NCI-H510A (cell line): ENCODE data around the gene YWHAQ.
A peak's percentile ranks its signal among the peaks of the same experiment; 100 is the strongest.
"Not testable (repeated sequence)": the region's sequence is repeated elsewhere in the genome, so short reads cannot be mapped to it uniquely, and the experiment has no call there.

ENCODE experiments used
- DNase-seq: peaks from one replicate; lab custom pipeline; 2025; lab: John Stamatoyannopoulos, UW

The YWHAQ gene

DNA sequence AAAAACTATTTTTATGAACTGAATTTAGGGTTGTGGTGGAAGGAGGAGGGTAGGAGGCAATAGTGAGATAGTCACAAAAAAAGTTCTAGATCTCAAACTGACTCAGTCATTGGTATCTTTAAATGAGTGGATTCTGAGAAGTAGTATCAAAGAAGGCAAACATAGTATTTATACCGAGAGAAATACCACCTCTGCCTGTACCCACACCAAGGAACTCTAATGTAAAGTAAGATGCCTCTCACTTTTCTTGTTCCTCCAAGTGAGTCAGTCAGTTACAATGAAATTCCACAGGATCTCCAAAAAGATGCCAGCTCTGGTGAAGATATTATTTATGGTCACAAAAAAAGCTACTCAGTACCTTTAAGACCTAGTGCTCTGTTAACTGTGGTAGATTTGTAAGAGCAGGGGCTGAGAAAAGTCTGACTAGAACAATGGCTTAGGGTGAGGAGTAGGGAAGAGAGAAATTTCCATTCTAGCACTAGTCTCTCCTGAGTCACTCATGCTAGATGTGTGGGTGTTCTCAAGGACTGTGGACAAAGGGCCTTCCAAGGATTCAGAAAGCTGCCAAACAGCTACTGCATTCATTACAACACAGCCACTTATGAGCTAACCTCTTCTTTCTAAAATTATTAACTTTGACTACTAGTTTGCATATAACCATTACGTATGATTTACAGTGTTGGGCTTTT lies 36.3 kb downstream of the YWHAQ start:
- no peak for DNase-seq

DNA sequence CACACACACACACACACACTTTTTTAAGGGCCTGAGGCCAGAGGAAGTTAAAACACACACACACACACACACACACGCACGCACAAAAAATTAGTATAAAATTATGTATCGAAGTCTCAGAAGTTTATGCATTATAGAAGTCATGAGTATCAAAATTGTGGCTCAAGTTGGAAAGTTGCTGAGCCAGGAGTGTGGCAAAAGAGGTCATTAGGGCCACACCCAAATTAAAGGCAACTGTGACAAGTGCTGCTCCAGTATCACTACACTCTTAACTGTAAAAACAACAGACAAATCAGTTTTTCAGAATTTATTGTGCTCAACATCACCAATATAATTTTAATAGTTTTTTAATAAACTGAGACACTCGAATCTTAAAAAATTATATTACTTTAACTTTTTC lies 36.9 kb downstream of the YWHAQ start:
- no peak for DNase-seq

DNA sequence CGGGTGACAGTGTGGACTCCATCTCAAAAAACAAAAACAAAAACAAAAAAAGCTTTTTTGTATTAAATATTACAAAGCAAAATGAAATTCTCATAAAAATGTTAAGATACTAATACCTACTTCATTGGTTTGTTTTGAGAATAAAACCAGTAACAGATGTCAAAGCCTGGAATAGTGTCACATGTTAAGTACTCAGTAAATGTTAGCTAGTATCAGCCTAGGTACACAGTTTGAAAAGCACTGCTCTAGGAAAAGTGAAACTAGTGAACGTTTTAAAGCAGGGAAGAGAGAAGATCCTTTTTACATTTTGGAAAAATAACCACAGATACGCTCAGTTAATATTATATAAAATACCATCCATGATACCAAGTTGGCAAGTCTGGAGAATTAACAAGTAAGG lies 38.1 kb downstream of the YWHAQ start:
- no peak for DNase-seq

DNA sequence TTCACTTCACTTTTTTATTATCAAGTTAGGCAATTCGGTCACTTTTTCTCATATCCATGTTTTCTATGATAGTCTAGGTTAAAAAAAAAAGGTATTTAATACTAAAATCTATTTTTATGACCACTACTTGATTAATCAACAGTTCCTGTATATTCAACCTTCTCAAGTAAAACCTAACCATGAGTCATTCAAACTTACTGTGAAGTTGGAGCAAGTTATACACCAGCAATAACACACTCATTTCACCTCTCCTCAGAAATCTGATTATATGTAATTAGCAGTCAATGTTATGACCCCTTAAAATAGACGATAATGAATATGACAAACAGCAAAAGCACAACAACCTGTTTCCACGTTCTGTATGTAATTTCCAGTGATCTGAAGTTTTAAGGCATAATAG lies 40.2 kb downstream of the YWHAQ start:
- DNase-seq = no peak

DNA sequence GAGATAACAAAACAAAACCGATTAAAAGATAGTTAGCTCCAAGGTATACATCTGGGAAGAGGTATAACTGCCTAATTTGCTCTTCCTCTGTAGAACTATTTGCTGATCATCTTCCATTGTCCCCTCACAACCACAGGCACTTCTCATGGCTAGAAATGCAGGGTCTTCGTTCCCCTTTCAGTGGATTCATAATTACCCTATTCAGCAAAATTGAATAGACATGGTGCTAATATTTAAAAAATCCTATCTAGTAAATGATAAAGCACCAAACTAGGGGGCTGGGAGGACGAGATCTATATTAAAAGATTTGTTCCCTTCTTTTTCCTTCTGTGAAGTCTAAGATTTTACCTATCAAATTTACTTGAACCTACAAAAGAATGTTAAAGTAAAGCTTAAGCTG lies 44.3 kb downstream of the YWHAQ start:
- DNase-seq = no peak

DNA sequence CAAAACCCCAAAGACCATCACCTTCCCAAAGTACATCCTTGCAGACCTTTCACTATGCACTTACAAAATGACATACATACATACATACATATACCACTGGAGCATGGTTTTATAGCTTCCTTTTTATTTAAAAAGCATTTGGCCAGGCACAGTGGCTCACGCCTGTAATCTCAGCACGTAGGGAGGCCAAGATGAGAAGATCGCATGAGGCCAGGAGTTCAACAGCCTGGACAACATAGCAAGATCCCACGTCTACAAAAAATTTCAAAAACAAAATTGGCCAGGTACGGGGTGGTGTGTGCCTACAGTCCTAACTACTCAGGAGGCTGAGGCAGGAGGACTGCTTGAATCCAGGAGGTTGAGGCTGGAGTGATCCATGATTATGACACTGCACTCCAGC lies 45.3 kb downstream of the YWHAQ start:
- DNase-seq = no peak

DNA sequence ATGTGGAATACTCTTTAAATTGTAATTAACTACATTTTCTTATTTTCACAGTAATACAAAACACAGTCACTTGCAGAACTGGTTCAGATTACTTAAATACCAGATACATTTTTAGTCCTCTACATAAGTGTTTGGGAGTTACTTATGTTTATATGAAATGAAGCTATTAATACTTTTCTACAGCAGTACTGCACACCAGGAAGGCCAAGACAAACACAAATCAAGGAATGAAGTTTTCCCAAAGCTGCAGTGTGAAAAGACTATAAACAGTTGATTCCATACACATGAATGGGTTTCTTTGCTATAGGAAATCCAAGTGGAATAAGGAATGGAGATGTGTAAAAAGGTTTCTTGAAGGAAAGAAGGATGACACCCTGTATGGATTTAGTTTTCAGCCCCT lies 45.9 kb downstream of the YWHAQ start:
- not testable (repeated sequence) for DNase-seq

DNA sequence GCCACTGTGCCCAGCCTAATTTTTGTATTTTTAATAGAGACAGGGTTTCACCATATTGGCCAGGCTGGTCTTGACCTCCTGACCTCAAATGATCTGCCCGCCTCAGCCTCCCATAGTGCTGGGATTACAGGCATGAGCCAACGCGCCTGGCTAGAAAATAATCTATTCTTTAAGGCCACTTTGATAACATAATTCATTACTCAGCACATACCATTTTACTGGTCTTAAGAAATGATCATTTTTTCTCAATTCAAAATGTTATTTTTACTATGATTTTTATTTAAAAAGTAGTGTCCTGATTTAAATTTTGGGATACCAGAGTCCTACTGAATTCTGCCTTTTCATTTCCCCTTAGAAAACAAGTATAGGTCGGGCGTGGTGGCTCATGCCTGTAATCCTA lies 48.2 kb downstream of the YWHAQ start:
- DNase-seq = no peak

DNA sequence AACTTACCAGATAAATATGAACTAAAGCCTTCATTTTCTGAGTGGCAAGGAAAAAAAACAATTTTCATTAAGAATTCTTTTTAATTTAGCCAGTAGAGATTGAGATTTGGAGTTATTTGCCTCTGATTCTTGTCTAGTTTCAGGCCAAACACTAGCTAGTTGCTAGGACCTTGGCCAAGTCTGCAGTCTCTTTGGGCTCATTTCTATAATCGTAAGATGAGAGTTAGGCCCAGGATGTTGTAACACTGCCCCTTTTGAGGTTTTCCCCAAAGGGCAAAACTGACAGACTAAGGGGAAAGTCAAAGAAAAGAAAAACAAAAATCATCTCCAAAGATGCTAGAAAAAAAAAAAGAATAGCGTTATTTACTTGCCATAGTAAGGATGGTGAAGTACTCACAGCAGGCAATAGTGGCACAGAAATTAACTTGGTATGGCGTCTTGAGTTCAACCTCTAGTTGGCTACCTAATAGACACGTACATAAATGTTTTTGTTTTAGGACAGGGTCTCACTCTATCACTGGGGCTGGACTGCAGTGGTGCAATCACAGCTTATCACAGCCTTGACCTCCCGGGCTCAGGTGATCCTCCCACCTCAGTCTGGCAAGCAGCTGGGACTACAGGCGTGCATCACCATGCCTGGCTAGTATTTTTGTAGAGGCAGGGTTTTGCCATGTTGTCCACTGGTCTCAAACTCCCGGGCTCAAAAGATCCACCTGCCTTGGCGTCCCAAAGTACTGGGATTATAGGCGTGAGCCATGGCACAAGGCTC lies 52.1 kb downstream of the YWHAQ start:
- DNase-seq = no peak

DNA sequence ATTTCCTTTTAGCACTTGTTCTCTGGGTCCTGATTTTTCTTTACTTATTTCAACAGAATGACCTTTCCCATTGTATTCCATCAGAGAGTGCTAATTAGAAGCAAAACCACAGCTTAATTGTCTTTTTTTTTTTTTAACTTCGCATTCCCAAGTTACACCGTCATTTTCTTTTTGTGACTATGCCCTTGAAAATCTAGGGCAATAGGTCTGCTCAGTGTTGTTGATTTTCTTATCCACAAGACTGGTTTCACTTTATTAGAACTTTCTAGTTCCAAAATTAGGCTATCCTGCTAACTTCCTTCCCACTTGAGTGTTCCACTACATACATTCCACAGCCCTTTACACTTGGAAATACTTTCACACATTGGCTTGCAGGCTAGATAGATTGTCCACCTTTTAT lies 56.5 kb downstream of the YWHAQ start:
- no peak for DNase-seq

DNA sequence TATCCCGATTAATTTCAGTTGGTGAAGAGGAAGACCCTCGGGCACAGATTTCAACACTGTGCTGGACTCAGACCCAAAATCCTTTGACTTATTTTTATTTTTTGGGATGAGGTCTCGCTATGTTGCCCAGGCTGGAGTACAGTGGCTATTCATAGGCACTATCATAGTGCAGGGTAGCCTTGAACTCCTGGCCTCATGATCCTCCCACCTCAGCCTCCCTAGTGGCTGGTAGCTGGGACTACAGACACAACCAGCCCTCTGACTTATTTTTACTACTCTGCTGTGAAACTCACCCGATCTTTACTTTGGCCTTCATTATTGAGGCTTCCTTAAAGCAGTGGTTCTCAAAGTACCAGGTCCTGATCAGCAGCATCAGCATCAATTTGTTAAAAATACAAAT lies 57.0 kb downstream of the YWHAQ start:
- no peak for DNase-seq

DNA sequence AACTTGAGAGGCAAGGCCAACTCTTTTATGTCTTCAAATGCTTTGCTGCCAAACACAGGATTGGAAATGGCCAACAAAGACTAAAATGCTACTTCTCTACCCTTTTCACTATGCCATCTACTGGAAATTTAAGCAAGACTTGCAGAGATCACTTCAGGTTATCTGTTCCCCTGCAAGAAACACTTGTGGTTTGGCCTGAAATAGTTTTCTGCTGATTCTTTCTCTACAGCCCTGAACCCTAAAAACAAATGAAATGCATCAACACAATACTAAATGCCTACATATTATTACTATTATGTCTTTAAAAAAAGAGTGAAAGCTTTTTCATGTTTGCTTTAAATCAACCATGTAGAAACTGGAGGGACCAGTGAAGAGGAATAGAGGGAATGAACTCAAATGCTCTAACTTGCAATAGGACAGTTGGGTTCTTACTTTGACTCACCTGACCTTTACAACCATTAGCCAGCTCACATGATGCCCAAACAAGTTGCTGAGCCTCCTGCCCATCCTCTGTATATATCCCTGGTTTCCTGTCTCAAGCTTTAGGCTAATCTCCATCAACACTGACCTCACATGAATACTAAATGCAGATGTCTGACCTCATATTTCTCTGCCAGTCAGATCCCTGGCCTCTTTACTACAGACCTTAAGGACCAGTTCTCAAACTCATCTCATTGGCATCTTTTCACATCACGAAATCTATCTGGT lies 57.6 kb downstream of the YWHAQ start:
- no peak for DNase-seq

DNA sequence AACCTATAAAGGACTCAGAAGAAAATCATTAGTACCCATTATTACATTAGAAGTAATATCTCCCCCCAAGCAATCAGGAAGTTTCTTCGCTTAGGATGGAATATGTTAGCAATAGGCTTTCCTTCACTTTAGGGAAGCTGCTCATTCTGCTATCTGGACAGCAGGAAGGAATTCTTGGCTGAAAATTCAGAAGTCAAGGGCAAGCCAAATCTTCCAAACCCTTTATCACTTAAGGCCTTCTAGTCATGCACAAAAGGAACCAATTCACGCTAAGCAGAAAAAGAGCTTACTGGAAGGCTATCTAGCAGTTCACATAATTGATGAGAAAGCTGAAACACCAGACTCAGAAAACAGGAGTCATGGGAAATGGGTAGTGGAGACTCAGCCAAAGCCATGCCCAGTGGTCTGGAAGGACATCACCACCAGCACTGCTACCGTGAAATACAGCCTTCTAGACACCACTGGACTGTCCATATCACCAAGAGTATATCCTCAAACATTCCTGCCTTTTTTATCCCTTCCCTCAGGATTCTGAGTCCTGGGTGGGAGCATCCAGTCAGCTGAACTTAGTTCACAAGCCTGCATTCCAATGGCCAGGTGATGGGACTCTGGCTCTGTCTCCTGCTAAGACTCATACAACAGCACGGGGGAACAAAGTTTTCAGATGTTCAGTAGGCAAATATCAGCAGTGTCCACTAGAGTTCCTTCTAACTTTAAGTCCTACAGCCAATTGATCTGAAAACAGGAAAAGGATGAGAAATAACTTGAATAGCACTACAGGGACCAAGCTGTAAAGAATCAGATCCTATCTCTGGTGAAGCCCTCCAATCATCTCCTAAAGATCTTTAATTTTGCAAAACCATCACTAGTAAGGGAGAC lies 60.4 kb downstream of the YWHAQ start:
- no peak for DNase-seq

DNA sequence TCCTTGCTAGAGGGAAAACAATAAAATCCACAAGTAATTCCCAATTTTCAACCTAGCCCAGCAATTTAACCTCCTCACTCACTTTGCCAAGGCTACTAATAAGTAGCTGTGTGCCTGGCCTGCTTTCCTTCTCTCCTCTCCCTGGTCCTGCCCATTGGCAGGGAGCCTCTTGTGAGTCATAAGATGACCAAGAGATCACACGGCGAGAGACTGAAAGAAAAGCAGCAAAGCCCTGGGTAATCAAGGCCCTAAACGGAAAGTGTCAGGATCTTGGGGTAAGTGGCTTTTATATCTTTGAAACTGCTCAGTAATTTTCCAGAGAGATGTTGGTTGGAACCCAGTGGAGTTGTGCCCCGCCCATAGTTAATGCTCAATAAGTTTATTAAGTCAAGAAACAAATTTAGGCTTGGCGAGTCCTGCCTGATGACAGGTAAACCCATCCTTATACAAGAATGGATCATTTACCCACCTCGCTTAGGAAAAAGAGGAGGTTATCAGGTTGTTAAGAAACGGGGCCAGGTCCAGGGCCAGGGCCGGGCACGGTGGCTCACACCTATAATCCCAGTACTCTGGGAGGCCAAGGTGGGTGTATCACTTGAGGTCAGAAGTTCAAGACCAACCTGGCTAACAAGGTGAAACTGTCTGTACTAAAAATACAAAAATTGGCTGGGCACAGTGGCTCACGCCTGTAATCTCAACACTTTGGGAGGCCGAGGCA lies 65.2 kb downstream of the YWHAQ start:
- DNase-seq = no peak

DNA sequence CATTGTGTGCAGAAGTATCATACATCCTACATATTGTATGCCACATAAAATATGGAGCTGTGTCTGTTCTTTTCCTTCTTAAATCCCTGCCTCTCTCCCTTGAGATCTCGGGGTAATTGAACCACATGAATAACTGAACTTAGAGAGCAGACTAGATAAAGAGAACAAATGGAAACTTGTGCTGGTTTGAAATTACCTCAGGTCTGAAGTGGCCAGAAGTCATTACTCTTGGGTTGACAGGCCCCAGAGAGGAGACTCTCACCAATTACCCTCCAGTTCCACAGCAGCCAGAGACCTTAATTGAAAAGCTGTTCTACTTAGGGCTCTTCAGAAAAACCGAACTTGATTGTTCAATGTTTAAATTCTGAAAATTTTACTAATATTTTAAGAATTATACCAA lies 70.2 kb downstream of the YWHAQ start:
- DNase-seq = no peak

DNA sequence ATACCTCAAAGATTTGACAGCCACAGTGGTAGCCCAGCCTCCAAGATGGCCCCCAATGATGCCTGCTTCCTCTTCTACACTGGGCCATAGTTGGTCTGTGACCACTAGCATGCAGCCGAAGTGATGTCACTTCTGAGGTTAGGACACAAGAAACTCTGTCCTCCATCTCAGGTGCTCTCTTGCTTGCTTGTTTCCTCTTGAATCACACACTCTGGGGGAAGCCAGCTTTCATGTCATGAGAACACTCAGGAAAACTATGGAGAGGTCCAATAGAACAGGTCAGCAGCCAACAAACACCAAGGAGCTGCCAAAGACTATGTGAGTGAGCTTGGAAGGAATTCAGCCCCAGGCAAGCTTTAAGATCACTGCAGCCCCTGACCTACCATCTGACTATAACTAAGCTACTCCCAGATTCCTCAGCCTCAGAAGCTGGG lies 71.8 kb downstream of the YWHAQ start:
- DNase-seq = no peak

DNA sequence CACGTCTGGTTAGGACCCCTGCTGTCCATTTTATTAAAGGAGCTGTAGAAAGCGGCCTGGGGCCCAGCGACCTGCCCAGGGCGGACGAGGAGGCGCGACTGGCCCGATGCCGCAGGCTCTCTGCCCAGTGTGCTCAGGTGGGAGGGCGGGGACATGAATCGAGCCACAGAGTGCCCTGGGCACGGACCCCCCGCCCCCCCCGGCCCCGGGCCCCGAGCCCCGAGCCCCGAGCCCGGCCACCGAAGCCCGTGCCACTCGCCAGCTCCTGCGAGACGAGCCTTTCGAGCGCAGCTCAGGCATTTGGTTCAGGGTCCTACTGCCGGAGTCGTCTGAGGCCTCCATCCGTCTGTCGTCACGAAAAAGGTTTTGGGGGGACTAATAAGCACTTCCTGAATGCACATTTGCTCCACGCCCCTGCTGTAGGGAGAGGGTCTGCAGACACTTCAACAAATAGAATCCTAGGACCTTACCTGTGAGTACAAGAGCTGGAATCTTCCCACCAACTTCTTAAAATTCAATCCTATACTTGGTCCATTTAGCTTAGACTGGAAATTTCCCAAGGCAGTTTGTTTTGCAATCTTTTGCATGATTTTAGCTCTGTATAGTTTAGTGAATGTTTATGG lies 74.6 kb downstream of the YWHAQ start:
- DNase-seq = no peak

DNA sequence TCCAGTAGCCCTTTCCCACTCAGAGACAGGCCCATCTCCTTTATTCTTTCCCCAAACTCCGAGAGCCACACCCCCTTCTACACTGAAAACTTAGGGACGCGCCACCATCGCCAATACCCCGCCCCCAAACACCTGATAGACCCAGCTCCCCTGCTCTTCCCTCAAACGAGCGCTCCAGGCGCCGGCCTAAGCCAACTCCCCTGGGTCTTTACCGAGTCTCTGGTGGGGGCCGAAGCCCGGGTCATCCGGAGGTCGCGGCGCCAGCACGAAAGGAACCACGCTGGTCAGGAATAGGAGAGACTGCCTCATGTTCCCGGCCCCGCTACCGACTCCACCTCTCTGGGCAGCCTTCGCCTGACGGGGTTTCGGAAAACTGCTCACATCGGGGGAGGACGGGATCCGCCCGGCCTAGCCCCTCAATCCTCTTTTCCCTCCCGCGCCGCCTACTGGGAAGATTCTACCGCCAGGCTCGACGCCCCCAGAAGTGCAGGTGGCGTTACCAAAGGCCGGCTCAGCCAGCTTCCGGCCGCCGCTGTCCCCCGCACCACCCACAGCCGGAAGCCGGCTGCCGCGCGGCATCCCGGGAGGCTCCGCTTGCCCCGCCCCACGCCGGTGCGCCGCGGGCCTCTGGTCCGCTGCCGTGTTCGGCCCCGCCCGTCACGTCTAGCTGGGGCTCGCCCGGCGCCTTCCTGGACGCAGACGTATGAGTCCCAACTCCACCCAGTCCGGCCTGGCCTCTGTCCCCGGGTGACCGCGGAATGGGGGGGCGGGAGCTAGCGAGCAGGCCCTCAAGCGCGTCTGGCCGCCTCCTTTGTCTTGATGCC lies 75.3 kb downstream of the YWHAQ start, which contains the start of gene ADAM17:
Gene ADAM17 (minus strand): TSS at position 534 of the 824 bp plus-strand sequence. CDS start 225 bp downstream, at position 309.
- DNase-seq = peak; percentile 92

DNA sequence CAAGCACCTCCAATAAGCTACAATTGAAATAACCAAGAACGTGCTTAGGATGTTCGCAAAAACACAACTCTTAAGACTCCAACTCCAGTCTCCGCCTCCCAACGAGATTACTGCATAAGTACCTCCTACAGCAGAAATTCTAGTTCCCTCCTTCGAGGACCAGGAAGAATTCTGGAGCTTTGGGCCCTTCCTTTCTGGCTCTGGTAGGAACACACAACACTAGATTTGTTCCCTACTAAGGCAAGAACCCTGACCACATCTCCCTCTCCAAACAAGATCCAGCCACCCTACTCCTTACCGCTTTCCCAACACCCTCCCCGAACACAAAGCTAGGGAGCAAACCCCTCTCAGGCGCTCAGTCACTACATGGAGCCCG lies 75.9 kb downstream of the YWHAQ start:
- DNase-seq = peak; percentile 13
